Esophagus squamous epithelium (tissue), 4 donors: ENCODE data around the gene TADA2B.

Experiments used
- POLR2A ChIP-seq, 4 donors: fragments of 450-650 bp; IDR thresholded peaks; one replicate each; pipeline ENCODE4 v1.6.1; 2017; ENCODE audit warnings: antibody characterized with exemption in 4 of 4, mild to moderate bottlenecking in 4 of 4, moderate library complexity in 3 of 4
- TF ChIP-seq, protein P1 (sequence below), 6 experiments: fragments of 450-650 bp in 4 of 6; fragments of 200-600 bp in 2 of 6; sonication (generic) in 2 of 6; IDR thresholded peaks; one replicate each; pipeline ENCODE4 v1.5.1; 2016 to 2019; ENCODE audit warnings: antibody characterized with exemption in 6 of 6, mild to moderate bottlenecking in 4 of 6, moderate library complexity in 4 of 6

DNA sequence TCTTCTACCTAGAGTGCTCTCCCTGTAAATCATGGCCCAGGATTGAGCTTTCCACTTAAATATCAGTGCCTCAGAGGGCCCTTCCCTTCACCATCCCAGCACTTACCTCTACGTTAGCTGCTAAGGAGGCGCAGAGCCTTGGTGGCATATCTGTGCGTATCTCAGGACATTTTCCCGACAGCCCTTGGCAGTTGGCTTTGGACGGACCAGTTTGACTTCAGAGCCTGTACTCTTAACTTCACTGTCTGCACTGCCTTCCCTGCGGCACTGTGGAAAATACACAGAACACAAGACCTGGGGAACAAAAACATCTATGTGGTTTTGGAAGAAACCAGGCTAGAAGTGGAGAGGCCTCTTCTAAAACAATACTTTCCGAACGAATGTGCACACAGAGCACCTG lies 2.4 kb downstream of the TADA2B start:
- no peak for TF ChIP-seq POLR2A (IDR thresholded peaks at IDR 0.05)
- TF ChIP-seq, protein P1, sequence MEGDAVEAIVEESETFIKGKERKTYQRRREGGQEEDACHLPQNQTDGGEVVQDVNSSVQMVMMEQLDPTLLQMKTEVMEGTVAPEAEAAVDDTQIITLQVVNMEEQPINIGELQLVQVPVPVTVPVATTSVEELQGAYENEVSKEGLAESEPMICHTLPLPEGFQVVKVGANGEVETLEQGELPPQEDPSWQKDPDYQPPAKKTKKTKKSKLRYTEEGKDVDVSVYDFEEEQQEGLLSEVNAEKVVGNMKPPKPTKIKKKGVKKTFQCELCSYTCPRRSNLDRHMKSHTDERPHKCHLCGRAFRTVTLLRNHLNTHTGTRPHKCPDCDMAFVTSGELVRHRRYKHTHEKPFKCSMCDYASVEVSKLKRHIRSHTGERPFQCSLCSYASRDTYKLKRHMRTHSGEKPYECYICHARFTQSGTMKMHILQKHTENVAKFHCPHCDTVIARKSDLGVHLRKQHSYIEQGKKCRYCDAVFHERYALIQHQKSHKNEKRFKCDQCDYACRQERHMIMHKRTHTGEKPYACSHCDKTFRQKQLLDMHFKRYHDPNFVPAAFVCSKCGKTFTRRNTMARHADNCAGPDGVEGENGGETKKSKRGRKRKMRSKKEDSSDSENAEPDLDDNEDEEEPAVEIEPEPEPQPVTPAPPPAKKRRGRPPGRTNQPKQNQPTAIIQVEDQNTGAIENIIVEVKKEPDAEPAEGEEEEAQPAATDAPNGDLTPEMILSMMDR (IDR thresholded peaks at IDR 0.05): no peak
